K562 (cell line): ENCODE measurements around the gene GLB1L.

Experiments used
- BMI1 ChIP-seq: fragments of 150-350 bp; IDR thresholded peaks from 2 replicates; pipeline ENCODE4 v1.6.1; 2014; ENCODE audit warnings: low read length
- MXI1 ChIP-seq: IDR thresholded peaks from 2 replicates; pipeline ENCODE4 v1.6.1; 2011; ENCODE audit warnings: low read depth, mild to moderate bottlenecking, improper control_type of control experiment, low read length

- no peak for TF ChIP-seq MXI1
- no peak for TF ChIP-seq BMI1
Observed at GRCh38 chr2:219207134-219207883, 37.9 kb downstream of the GLB1L start.
